Lower leg skin (tissue), 4 donors: ENCODE measurements around the gene MAN1A2. TPM values are rescaled to one million over a fixed set of nuclear protein-coding genes. Genes with fewer than 3 reads are reported as not detected.
"Not testable (repeated sequence)": the region's sequence is repeated elsewhere in the genome, so short reads cannot be mapped to it uniquely, and the experiment has no call there.

Experiments
- DNase-seq, 2 donors: peaks; one replicate each; pipeline ENCODE4 v3.0.0-alpha.2; 2019; ENCODE audit warnings: low spot score in 2 of 2
- H3K4me3 ChIP-seq: fragments of 200-600 bp; sonication (generic); 2 replicates; pipeline ENCODE4 v1.5.1; 2017; ENCODE audit warnings: mild to moderate bottlenecking, low read depth; ENCODE audit not compliant: poor library complexity, severe bottlenecking
- CTCF ChIP-seq, 3 donors: fragments of 450-650 bp; IDR thresholded peaks; one replicate each; pipeline ENCODE4 v1.5.1; 2016; ENCODE audit warnings: antibody characterized with exemption in 3 of 3, mild to moderate bottlenecking in 3 of 3, moderate library complexity in 2 of 3
- POLR2A ChIP-seq, 2 donors: fragments of 450-650 bp; IDR thresholded peaks; one replicate each; pipeline ENCODE4 v1.6.1; 2016 to 2017; ENCODE audit warnings: antibody characterized with exemption in 2 of 2, mild to moderate bottlenecking in 1 of 2, moderate library complexity in 1 of 2
- WGBS, 2 donors: methylation state at CpG; one replicate each; pipeline ENCODE4 v1.1.5; 2018; 5-methylcytosine and 5-hydroxymethylcytosine counted together
- intact Hi-C: fragments of 100-400 bp; cut with DNase I; formaldehyde crosslinking; loops from one replicate; pipeline ENCODE4 v1.15.0; 2023; ENCODE audit warnings: low total_unique reads
- total RNA-seq, 4 donors: library from RNA; depleted of rRNA; stranded (reverse); fragments of >200 nt; gene quantifications; one replicate each; pipeline ENCODE4 v1.1.0, GENCODE V29; 2016

The MAN1A2 gene
- total RNA-seq, 4 donors from 2014 or later: 19.9 to 34.5 (median 25.7) TPM

DNA sequence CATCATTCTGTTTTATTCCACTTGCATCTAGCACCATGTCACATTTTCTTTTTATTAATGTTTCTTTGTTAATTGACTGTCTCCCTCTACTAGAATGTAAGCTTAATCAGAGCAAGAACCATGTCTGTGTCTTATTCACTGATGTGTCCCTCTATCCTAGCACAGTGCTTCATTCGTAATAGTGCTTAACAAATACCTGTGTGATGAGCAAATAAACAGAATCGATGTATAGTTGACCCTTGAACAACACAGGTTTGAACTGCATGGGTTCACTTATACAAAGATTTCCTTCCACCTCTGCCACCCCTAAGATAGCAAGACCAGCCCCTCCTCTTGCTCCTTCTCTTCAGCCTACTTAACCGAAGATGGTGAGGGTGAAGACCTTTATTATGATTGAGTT lies 42.9 kb upstream of the MAN1A2 start:
- no peak for TF ChIP-seq POLR2A (IDR thresholded peaks at IDR 0.05)
- TF ChIP-seq CTCF (IDR thresholded peaks at IDR 0.05): no peak
- intact Hi-C loops: no loop called here
- no peak for DNase-seq
- 75 to 93% methylated on average over 3 of the region's 3 CpGs for WGBS, 2 donors
- H3K4me3 ChIP-seq: no peak overlapping the region

- DNase-seq, H3K4me3 ChIP-seq, intact Hi-C loops: not testable (repeated sequence)
- WGBS, 2 donors: 91 to 93% methylated on average over 6 of the region's 6 CpGs
Measured at GRCh38 chr1:117326035-117326434, 41.2 kb upstream of the MAN1A2 start.

GRCh38 chr1:117327011-117327410 lies 40.2 kb upstream of the MAN1A2 start:
- TF ChIP-seq CTCF (IDR thresholded peaks at IDR 0.05) (no peak), POLR2A (IDR thresholded peaks at IDR 0.05) (no peak)
- intact Hi-C loops: no loop called here
- no peak overlapping the region for H3K4me3 ChIP-seq
- no peak for DNase-seq

GRCh38 chr1:117335376-117336086 lies 31.7 kb upstream of the MAN1A2 start:
- no peak for DNase-seq
- 89 to 93% methylated on average over 4 of the region's 4 CpGs for WGBS, 2 donors
- intact Hi-C loops: no loop called here
- no peak overlapping the region for H3K4me3 ChIP-seq
- TF ChIP-seq CTCF (IDR thresholded peaks at IDR 0.05) (no peak), POLR2A (IDR thresholded peaks at IDR 0.05) (no peak)

DNA sequence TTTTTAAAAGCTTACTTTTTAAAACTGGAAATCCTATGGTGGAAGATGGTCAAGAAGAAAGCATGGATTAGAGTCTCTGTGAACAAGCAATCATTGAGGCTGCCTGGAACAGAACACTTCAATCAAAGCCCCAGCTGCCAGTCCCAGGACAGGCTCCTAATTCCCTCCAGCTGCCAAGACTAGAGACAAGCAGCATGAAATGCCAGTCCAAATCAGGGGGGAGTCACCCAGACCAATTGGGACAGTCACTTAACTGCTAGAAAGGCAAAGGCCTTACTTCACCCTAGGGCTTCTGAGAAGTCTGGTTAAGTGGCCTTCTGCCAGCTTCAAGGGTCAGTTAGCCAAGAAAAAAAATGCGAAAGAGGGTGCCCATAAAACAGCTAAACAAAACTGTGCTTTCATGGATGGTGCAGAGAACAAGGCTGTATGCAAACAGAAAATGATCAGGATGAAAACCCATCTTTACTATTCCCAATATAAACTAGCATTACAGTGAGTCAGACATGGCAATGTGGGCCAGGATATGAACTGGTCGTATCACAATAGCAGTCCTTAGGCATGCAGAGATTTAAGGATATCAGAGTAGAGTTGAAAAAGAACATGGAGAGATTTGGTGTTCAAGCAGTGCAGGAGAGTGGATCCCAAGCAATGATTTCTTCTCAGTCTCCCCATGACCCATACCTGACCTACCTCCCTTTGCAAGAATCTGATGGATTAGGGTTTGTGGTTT lies 31.0 kb upstream of the MAN1A2 start:
- WGBS, 2 donors: 14 to 24% methylated on average over 2 of the region's 2 CpGs
- intact Hi-C loops: no loop called here
- H3K4me3 ChIP-seq: no peak overlapping the region
- DNase-seq: no peak
- TF ChIP-seq CTCF (IDR thresholded peaks at IDR 0.05): no peak
- no peak for TF ChIP-seq POLR2A (IDR thresholded peaks at IDR 0.05)

DNA sequence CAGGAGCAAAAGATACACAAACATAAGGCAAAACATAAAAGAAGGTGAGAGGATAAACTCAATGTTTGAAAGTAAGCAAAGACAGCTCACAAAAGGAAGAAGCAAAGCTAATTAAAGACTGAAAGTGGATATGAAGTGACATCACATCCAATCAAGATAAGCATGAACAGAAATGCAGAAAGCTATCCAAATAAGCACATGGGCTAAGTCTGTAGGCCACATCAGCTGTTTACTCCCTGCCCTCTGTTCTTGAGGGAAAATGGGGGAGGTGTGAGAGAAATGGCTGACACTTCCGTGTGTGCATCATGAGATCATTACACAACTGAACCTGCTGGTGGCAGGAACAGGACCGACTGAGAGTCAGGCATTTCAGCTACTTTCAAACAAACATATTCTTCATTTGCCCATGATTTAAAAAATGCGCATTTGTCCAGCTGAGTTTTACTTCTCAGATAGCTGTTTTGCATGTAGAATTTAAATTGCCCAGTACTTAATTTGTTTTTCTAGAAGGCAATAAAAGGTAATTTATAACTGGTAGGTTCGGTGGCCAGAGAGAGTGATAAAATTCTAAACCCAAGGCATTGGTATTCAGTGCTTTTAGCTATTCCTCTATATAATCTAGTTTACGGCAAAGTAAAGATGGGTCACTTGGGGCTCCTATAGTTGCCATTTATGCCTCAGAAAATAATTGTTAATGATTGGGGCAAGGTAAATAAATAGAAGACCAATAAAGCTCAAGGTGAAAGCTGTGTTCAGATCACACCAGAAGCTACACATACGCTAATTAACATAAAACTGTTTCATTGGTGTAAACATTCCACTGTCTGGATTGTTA lies 27.2 kb upstream of the MAN1A2 start:
- DNase-seq: no peak
- H3K4me3 ChIP-seq: no peak overlapping the region
- TF ChIP-seq POLR2A (IDR thresholded peaks at IDR 0.05) (no peak), CTCF (IDR thresholded peaks at IDR 0.05) (no peak)
- intact Hi-C loops: no loop called here
- WGBS, 2 donors: 59 to 61% methylated on average over 6 of the region's 6 CpGs
